AG04450 (cell line): ENCODE results near the gene AGT. TPM values are rescaled to one million over a fixed set of nuclear protein-coding genes. Genes with fewer than 3 reads are reported as not detected.

Experiments
- CTCF ChIA-PET: fragments of 300-600, 350-600 bp; formaldehyde crosslinking; extraction: SDS; loops from one replicate; lab custom pipeline; 2022; ENCODE audit warnings: antibody characterized with exemption, inconsistent platforms; lab: Charles Lee
- POLR2A ChIA-PET: fragments of 350-600 bp; formaldehyde crosslinking; extraction: SDS; loops from one replicate; lab custom pipeline; 2021; ENCODE audit warnings: antibody characterized with exemption, inconsistent platforms; lab: Yijun Ruan, JAX
- DNase-seq: peaks from one replicate; pipeline ENCODE4 v3.0.0-alpha.2; 2011; ENCODE audit warnings: low read depth, low spot score
- H3K27ac ChIP-seq: one replicate; pipeline ENCODE4 v1.5.1; 2012; ENCODE audit warnings: low read depth, low read length, control low read depth
- H3K27me3 ChIP-seq: one replicate; pipeline ENCODE4 v1.6.0; 2012; ENCODE audit warnings: low read length; ENCODE audit not compliant: control insufficient read depth, insufficient read depth
- H3K4me3 ChIP-seq: 2 replicates; pipeline ENCODE4 v1.5.1; 2011; ENCODE audit warnings: mild to moderate bottlenecking, low read depth, low read length, control low read depth
- H3K9me3 ChIP-seq: 2 replicates; pipeline ENCODE4 v1.5.1; 2012; ENCODE audit warnings: low read length; ENCODE audit not compliant: control insufficient read depth, insufficient read depth
- CTCF ChIP-seq: IDR thresholded peaks from 2 replicates; pipeline ENCODE4 v1.5.1; 2011; ENCODE audit warnings: low read depth, low read length, control low read depth, inconsistent platforms
- polyA plus RNA-seq: library from polyadenylated mRNA; depleted of rRNA; stranded (reverse); fragments of >200 nt; gene quantifications from 2 replicates; pipeline ENCODE4 v1.2.3, GENCODE V29; 2011

The AGT gene
- polyA plus RNA-seq, 1 experiment, result 6.2 TPM

GRCh38 chr1:230744382-230744781 is 30.5 kb upstream of the AGT start:
- peak; percentile 39 for DNase-seq
- no peak for TF ChIP-seq CTCF
- ChIA-PET POLR2A (interaction anchor here (1.7 kb wide), 1 partner anchor 10 kb away, joined by 9 read pairs; no protein-coding TSS in a partner anchor), CTCF (interaction anchor here (0.6 to 4.4 kb wide), 4 partner anchors 19 to 102 kb away, joined by 3 to 26 read pairs (median 4); no protein-coding TSS in a partner anchor)
- Histone ChIP-seq H3K9me3 (no peaks in the 10 kb centered on the region; the same call in 1 of the 2 replicates), H3K27me3 (peaks cover 4% of the 10 kb centered on the region), H3K27ac (peak overlapping the region; percentile 11), H3K4me3 (no peak overlapping the region)

GRCh38 chr1:230743899-230744298 is 30.0 kb upstream of the AGT start:
- no peaks in the 10 kb centered on the region; the same call in 1 of the 2 replicates for H3K9me3 ChIP-seq
- peaks cover 7% of the 10 kb centered on the region for H3K27me3 ChIP-seq
- no peak overlapping the region for H3K27ac ChIP-seq
- H3K4me3 ChIP-seq, result no peak overlapping the region
- no peak for TF ChIP-seq CTCF
- DNase-seq, result no peak
- ChIA-PET POLR2A (interaction anchor here (0.7 to 1.7 kb wide), 2 partner anchors 10 to 25 kb away, joined by 3 to 9 read pairs; no protein-coding TSS in a partner anchor), CTCF (interaction anchor here (0.6 to 4.4 kb wide), 5 partner anchors 18 to 111 kb away, joined by 3 to 26 read pairs (median 4); no protein-coding TSS in a partner anchor)

GRCh38 chr1:230739564-230740290 is 25.8 kb upstream of the AGT start:
- TF ChIP-seq CTCF, result no peak
- Histone ChIP-seq H3K27me3 (peaks cover 10% of the 10 kb centered on the region), H3K9me3 (no peaks in the 10 kb centered on the region), H3K4me3 (no peak overlapping the region), H3K27ac (no peak overlapping the region)
- ChIA-PET CTCF (no interaction called here), POLR2A (no interaction called here)
- no peak for DNase-seq

GRCh38 chr1:230737622-230738262 is 23.8 kb upstream of the AGT start:
- no peaks in the 10 kb centered on the region for H3K9me3 ChIP-seq
- no peak overlapping the region for H3K4me3 ChIP-seq
- ChIA-PET CTCF (no interaction called here), POLR2A (no interaction called here)
- no peak for TF ChIP-seq CTCF
- peaks cover 13% of the 10 kb centered on the region for H3K27me3 ChIP-seq
- DNase-seq, result no peak
- H3K27ac ChIP-seq, result no peak overlapping the region

GRCh38 chr1:230735447-230735846 is 21.5 kb upstream of the AGT start:
- Histone ChIP-seq H3K9me3 (no peaks in the 10 kb centered on the region), H3K27me3 (peaks cover 13% of the 10 kb centered on the region), H3K4me3 (no peak overlapping the region), H3K27ac (no peak overlapping the region)
- CTCF ChIA-PET, result no interaction called here
- no peak for TF ChIP-seq CTCF
- DNase-seq, result no peak
- POLR2A ChIA-PET, result no interaction called here
